A549 (cell line): Measurements from ENCODE around the gene TNIK. TPM values are rescaled to one million over a fixed set of nuclear protein-coding genes. Genes with fewer than 3 reads are reported as not detected.

Source experiments
- ATAC-seq, 2 experiments: fragments of 200-7000 bp in 1 of 2; fragments of >200 bp in 1 of 2; cut with Nextera tagmentation in 1 of 2; cut with Tn5 transposase in 1 of 2; 3 replicates each; pipeline versions ENCODE4 v1.8.0 to v1.9.1; 2018 to 2020; ENCODE audit warnings: mild to moderate bottlenecking in 1 of 2, moderate library complexity in 1 of 2
- CTCF ChIA-PET: fragments of 300-600 bp; sonication (Branson Sonifier 250); formaldehyde crosslinking; extraction: SDS; loops from one replicate; lab custom pipeline; 2021; ENCODE audit warnings: antibody characterized with exemption, inconsistent platforms; lab: Yijun Ruan, JAX
- POLR2A ChIA-PET: fragments of 350-600 bp; formaldehyde crosslinking; extraction: SDS; loops from one replicate; lab custom pipeline; 2021; ENCODE audit warnings: antibody characterized with exemption, inconsistent platforms; lab: Yijun Ruan, JAX
- DNase-seq, 2 experiments: peaks; one replicate each; pipeline versions ENCODE4 v3.0.0 to v3.0.0-alpha.2; 2011 to 2016; ENCODE audit warnings: low read depth in 1 of 2, low spot score in 1 of 2
- FAIRE-seq: peaks from 2 replicates; lab custom pipeline; 2011; peaks lifted over from hg19 to GRCh38; lab: Jason Lieb, UNC
- H3K27ac ChIP-seq, 2 experiments: fragments of >200 bp; sonication (Bioruptor Twin); formaldehyde crosslinking; 3 replicates each; pipeline ENCODE4 v1.5.1; 2016 to 2017
- H3K4me1 ChIP-seq: fragments of >200 bp; sonication (Bioruptor Twin); formaldehyde crosslinking; 3 replicates; pipeline ENCODE4 v1.6.1; 2016
- H3K4me2 ChIP-seq: fragments of >200 bp; sonication (Bioruptor Twin); formaldehyde crosslinking; 3 replicates; pipeline ENCODE4 v1.6.1; 2016
- H3K4me3 ChIP-seq: fragments of >200 bp; sonication (Bioruptor Twin); formaldehyde crosslinking; 3 replicates; pipeline ENCODE4 v1.5.1; 2016
- H3K9me3 ChIP-seq: fragments of >200 bp; sonication (Bioruptor Twin); formaldehyde crosslinking; 3 replicates; pipeline ENCODE4 v1.6.1; 2016
- CBX2 ChIP-seq: fragments of 200-600 bp; sonication (generic); IDR thresholded peaks from 2 replicates; pipeline ENCODE4 v1.6.1; 2016; ENCODE audit warnings: low read depth, mild to moderate bottlenecking, borderline replicate concordance
- CEBPB ChIP-seq, 2 experiments: fragments of >200 bp in 1 of 2; sonication (Bioruptor Twin) in 1 of 2; formaldehyde crosslinking in 1 of 2; IDR thresholded peaks; 2 replicates each; pipeline ENCODE4 v1.6.1; 2012 to 2016
- CHD2 ChIP-seq: fragments of 150-350 bp; IDR thresholded peaks from 2 replicates; pipeline ENCODE4 v1.6.1; 2014; ENCODE audit warnings: low read length; ENCODE audit not compliant: partially characterized antibody
- E2F6 ChIP-seq: IDR thresholded peaks from 2 replicates; pipeline ENCODE4 v1.6.1; 2012; ENCODE audit warnings: low read depth, borderline replicate concordance
- EHF ChIP-seq: fragments of 250-450 bp; sonication (Bioruptor Pico); IDR thresholded peaks from 2 replicates; pipeline ENCODE4 v1.5.0; 2020; ENCODE audit warnings: mild to moderate bottlenecking
- ESRRA ChIP-seq: fragments of 150-350 bp; IDR thresholded peaks from 2 replicates; pipeline ENCODE4 v1.6.1; 2014; ENCODE audit warnings: mild to moderate bottlenecking, low read length, borderline replicate concordance
- FOSB ChIP-seq: fragments of 250-450 bp; sonication (Bioruptor Pico); IDR thresholded peaks from 2 replicates; pipeline ENCODE4 v1.5.0; 2020; ENCODE audit warnings: mild to moderate bottlenecking, moderate library complexity
- FOSL2 ChIP-seq, 2 experiments: fragments of 450-650 bp in 1 of 2; fragments of >200 bp in 1 of 2; sonication (Bioruptor Twin) in 1 of 2; formaldehyde crosslinking; IDR thresholded peaks; 2 replicates each; pipeline versions ENCODE4 v1.5.0 to v1.6.1; 2016 to 2020; ENCODE audit warnings: mild to moderate bottlenecking in 1 of 2, moderate library complexity in 1 of 2
- GATA3 ChIP-seq: IDR thresholded peaks from 2 replicates; pipeline ENCODE4 v1.6.1; 2012; ENCODE audit warnings: borderline replicate concordance
- HMGXB4 ChIP-seq: fragments of 250-450 bp; sonication (Bioruptor Pico); IDR thresholded peaks from 2 replicates; pipeline ENCODE4 v1.5.0; 2021; ENCODE audit warnings: mild to moderate bottlenecking, moderate library complexity, borderline replicate concordance
- HOXB5 ChIP-seq: fragments of 250-450 bp; sonication (Bioruptor Pico); IDR thresholded peaks from 2 replicates; pipeline ENCODE4 v1.5.0; 2020; ENCODE audit warnings: mild to moderate bottlenecking, moderate library complexity
- KDM1A ChIP-seq: fragments of 200-600 bp; sonication (generic); IDR thresholded peaks from 2 replicates; pipeline ENCODE4 v1.6.1; 2016; ENCODE audit warnings: low read depth, mild to moderate bottlenecking
- MAFK ChIP-seq: fragments of 450-650 bp; IDR thresholded peaks from 2 replicates; pipeline ENCODE4 v1.6.1; 2014; ENCODE audit not compliant: partially characterized antibody
- MAZ ChIP-seq: fragments of 150-350 bp; IDR thresholded peaks from 2 replicates; pipeline ENCODE4 v1.6.1; 2014; ENCODE audit warnings: antibody characterized with exemption, low read depth, low read length, borderline replicate concordance
- NFE2L2 ChIP-seq: fragments of 150-350 bp; conservative IDR thresholded peaks from 2 replicates; pipeline ENCODE4 v1.6.1; 2014; ENCODE audit warnings: low read length
- NPAS2 ChIP-seq: fragments of 250-450 bp; sonication (Bioruptor Pico); IDR thresholded peaks from 2 replicates; pipeline ENCODE4 v1.8.0; 2022; ENCODE audit warnings: mild to moderate bottlenecking, moderate library complexity, borderline replicate concordance
- NR3C1 ChIP-seq: fragments of >200 bp; sonication (Bioruptor Twin); formaldehyde crosslinking; IDR thresholded peaks from 3 replicates; pipeline ENCODE4 v1.6.1; 2017
- RCOR1 ChIP-seq: fragments of 150-350 bp; IDR thresholded peaks from 2 replicates; pipeline ENCODE4 v1.6.1; 2014; ENCODE audit warnings: antibody characterized with exemption, low read length, low read depth
- SMC3 ChIP-seq: fragments of >200 bp; sonication (Bioruptor Twin); formaldehyde crosslinking; IDR thresholded peaks from 3 replicates; pipeline ENCODE4 v1.6.1; 2018; ENCODE audit warnings: inconsistent platforms
- TFCP2L1 ChIP-seq: fragments of 250-450 bp; sonication (Bioruptor Pico); IDR thresholded peaks from 2 replicates; pipeline ENCODE4 v1.5.0; 2021; ENCODE audit warnings: mild to moderate bottlenecking
- TP53 ChIP-seq: fragments of 250-450 bp; sonication (Bioruptor Pico); IDR thresholded peaks from 2 replicates; pipeline ENCODE4 v1.5.0; 2021; ENCODE audit warnings: mild to moderate bottlenecking, moderate library complexity
- USF2 ChIP-seq: fragments of 450-650 bp; IDR thresholded peaks from 2 replicates; pipeline ENCODE4 v1.6.1; 2014; ENCODE audit warnings: antibody characterized with exemption
- WGBS: methylation state at CpG from one replicate; pipeline ENCODE4 v1.1.6; 2017; ENCODE audit errors: missing lambda C conversion rate; 5-methylcytosine and 5-hydroxymethylcytosine counted together
- polyA plus RNA-seq, 4 experiments: library from polyadenylated mRNA; depleted of rRNA in 3 of 4; stranded (reverse); fragments of >200 nt; fragmentation: RNase III in 1 of 4; extraction: RNeasy Plus Mini Kit Qiagen cat#74134 plus additional on column Dnase treatment in 1 of 4; gene quantifications; 2 replicates in 3 of 4; 3 replicates in 1 of 4; pipeline ENCODE4 v1.2.3, GENCODE V29; 2011 to 2017
- TF ChIP-seq, protein P1 (sequence below): fragments of >200 bp; sonication (Bioruptor Twin); formaldehyde crosslinking; IDR thresholded peaks from 3 replicates; pipeline ENCODE4 v1.6.1; 2016
- TF ChIP-seq, protein P2 (sequence below): fragments of 250-450 bp; sonication (Bioruptor Pico); IDR thresholded peaks from 2 replicates; pipeline ENCODE4 v1.5.0; 2020; ENCODE audit warnings: low read depth, mild to moderate bottlenecking, moderate library complexity

The TNIK gene
- polyA plus RNA-seq, 2 of the 4 experiments (the other 2 are of a cell fraction) = 1.6 to 1.8 TPM

- Histone ChIP-seq H3K27ac (no peak overlapping the region), H3K4me3 (no peak overlapping the region)
- no peak for FAIRE-seq
- TF ChIP-seq USF2 = no peak
- no peak for TF ChIP-seq EHF
- no peak for TF ChIP-seq NFE2L2
- TF ChIP-seq NPAS2 (CRISPR knock-in tag) = no peak
- TF ChIP-seq KDM1A = no peak
- TF ChIP-seq, protein P1, sequence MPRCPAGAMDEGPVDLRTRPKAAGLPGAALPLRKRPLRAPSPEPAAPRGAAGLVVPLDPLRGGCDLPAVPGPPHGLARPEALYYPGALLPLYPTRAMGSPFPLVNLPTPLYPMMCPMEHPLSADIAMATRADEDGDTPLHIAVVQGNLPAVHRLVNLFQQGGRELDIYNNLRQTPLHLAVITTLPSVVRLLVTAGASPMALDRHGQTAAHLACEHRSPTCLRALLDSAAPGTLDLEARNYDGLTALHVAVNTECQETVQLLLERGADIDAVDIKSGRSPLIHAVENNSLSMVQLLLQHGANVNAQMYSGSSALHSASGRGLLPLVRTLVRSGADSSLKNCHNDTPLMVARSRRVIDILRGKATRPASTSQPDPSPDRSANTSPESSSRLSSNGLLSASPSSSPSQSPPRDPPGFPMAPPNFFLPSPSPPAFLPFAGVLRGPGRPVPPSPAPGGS = no peak
- no peak for TF ChIP-seq CHD2
- TF ChIP-seq FOSL2 (IDR thresholded peaks at IDR 0.05) = no peak
- TF ChIP-seq FOSL2 (CRISPR knock-in tag; IDR thresholded peaks at IDR 0.05) = no peak
- no peak for TF ChIP-seq MAFK
- TF ChIP-seq HOXB5 (CRISPR knock-in tag) = no peak
- no peak for TF ChIP-seq TFCP2L1
- no peak for TF ChIP-seq RCOR1
- TF ChIP-seq CEBPB (IDR thresholded peaks at IDR 0.05) = no peak
- no peak for TF ChIP-seq NR3C1
- TF ChIP-seq E2F6 = no peak
- TF ChIP-seq CBX2 = no peak
- TF ChIP-seq TP53 = no peak
- TF ChIP-seq, all 56 proteins: peak for 0
- Histone ChIP-seq H3K4me2 (no peak overlapping the region), H3K9me3 (no peaks in the 10 kb centered on the region), H3K4me1 (no peaks in the 10 kb centered on the region)
- ATAC-seq (no peak), DNase-seq (no peak)
- ChIA-PET CTCF (interaction anchor here (0.7 kb wide), 1 partner anchor 301 kb away, joined by 3 read pairs; no protein-coding TSS in a partner anchor), POLR2A (no interaction called here)
- WGBS = 93% methylated on average over 4 of the region's 4 CpGs
Measured at GRCh38 chr3:171230865-171231264, 229.3 kb downstream of the TNIK start.

DNA sequence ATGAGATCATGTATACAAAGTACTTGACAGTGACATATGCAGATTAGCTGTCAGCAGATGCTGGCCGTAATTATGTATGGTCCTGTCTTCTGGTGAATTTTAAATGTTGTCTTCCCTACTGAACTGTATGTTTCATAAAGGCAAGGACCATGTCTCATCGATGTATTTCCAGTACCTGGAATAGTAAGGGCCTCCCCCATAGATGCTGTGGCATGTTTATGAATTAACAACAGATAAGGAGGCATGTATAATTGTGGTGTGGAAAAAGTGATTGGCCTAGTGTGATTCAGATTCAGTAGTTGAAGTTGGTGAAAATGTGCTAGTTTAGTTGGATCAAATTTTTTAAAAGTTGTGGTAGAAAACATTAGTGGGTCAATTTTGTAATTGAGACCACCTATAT lies 231.0 kb downstream of the TNIK start:
- no peak for FAIRE-seq
- POLR2A ChIA-PET = no interaction called here
- DNase-seq = no peak
- no peaks in the 10 kb centered on the region for H3K9me3 ChIP-seq
- no peak for TF ChIP-seq RCOR1
- no peak for TF ChIP-seq MAFK
- TF ChIP-seq MAZ = no peak
- TF ChIP-seq, protein P2, sequence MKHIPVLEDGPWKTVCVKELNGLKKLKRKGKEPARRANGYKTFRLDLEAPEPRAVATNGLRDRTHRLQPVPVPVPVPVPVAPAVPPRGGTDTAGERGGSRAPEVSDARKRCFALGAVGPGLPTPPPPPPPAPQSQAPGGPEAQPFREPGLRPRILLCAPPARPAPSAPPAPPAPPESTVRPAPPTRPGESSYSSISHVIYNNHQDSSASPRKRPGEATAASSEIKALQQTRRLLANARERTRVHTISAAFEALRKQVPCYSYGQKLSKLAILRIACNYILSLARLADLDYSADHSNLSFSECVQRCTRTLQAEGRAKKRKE (CRISPR knock-in tag) = no peak
- TF ChIP-seq ESRRA = no peak
- no peak for TF ChIP-seq SMC3
- no peak for TF ChIP-seq HMGXB4 (CRISPR knock-in tag)
- TF ChIP-seq GATA3 = no peak
- TF ChIP-seq FOSB (CRISPR knock-in tag) = no peak
- H3K27ac ChIP-seq = no peak overlapping the region
- no peak overlapping the region for H3K4me2 ChIP-seq
- CTCF ChIA-PET = no interaction called here
- no peaks in the 10 kb centered on the region for H3K4me1 ChIP-seq
- whole genome bisulfite sequencing = 83% methylated on average over 2 of the region's 2 CpGs
- H3K4me3 ChIP-seq = no peak overlapping the region
- ATAC-seq = no peak
